ENCODE data around the gene TIMP1. TPM values are rescaled to one million over a fixed set of nuclear protein-coding genes. Genes with fewer than 3 reads are reported as not detected.

The TIMP1 gene
- total RNA-seq, 1 donor from 2014 or later: 479 TPM

DNA sequence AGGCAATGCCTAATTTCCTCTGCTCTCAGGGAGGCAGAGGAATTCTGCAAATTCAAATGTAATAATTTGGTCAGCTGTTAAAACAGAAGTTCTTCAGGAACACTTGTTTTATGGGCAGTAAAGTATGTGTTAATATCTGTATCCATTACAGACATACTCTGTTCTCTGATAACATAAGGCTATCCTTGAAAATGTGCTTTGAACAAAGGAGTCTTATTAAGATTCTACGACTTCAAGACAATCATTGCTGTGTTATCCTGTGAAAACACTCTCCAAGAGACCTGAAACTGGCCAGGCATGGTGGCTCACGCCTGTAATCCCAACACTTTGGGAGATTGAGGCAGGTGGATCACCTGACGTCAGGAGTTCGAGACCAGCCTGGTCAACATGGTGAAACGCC, 49.4 kb downstream of the TIMP1 start:
- Histone ChIP-seq H3K79me2 (ENCODE audit: insufficient read depth, low read length) (no peaks in the 10 kb centered on the region), H3K4me1 (ENCODE audit: insufficient read depth, low read length) (no peaks in the 10 kb centered on the region), H2AFZ (ENCODE audit: low read depth, low read length) (no peak overlapping the region), H3K9me3 (ENCODE audit: insufficient read depth, low read depth, low read length) (no peaks in the 10 kb centered on the region), H4K20me1 (ENCODE audit: insufficient read depth, low read length) (no peaks in the 10 kb centered on the region), H3K4me2 (ENCODE audit: low read length) (no peak overlapping the region), H3K27ac (ENCODE audit: low read depth, low read length) (no peak overlapping the region), H3K27me3 (ENCODE audit: insufficient read depth, low read length) (no peaks in the 10 kb centered on the region), H3K4me3 (ENCODE audit: insufficient read depth, low read depth, low read length) (no peak overlapping the region), H3K36me3 (ENCODE audit: insufficient read depth, low read length) (peaks cover 3% of the 10 kb centered on the region), H3K9ac (ENCODE audit: low read length) (no peak overlapping the region)
- H3K36me3 Mint-ChIP-seq (ENCODE audit: low read depth, unreplicated experiment): peaks cover 1% of the 10 kb centered on the region
- no peak overlapping the region for H3K4me3 Mint-ChIP-seq (ENCODE audit: unreplicated experiment)
- peaks cover 5% of the 10 kb centered on the region for H3K4me1 Mint-ChIP-seq (ENCODE audit: low read depth, unreplicated experiment)
- H3K9me3 Mint-ChIP-seq (ENCODE audit: unreplicated experiment): no peaks in the 10 kb centered on the region
- no peak overlapping the region for H3K27ac Mint-ChIP-seq (ENCODE audit: unreplicated experiment)
- peak; percentile 45 for FAIRE-seq
- TF ChIP-seq EZH2 (IDR thresholded peaks at IDR 0.05; ENCODE audit: insufficient read depth, low read length) (no peak), CTCF (IDR thresholded peaks at IDR 0.05; ENCODE audit: insufficient read depth, low read depth, low read length) (no peak)
- no peaks in the 10 kb centered on the region for H3K27me3 Mint-ChIP-seq (ENCODE audit: low read depth, unreplicated experiment)
- DNase-seq (ENCODE audit: low read depth): no peak

DNA sequence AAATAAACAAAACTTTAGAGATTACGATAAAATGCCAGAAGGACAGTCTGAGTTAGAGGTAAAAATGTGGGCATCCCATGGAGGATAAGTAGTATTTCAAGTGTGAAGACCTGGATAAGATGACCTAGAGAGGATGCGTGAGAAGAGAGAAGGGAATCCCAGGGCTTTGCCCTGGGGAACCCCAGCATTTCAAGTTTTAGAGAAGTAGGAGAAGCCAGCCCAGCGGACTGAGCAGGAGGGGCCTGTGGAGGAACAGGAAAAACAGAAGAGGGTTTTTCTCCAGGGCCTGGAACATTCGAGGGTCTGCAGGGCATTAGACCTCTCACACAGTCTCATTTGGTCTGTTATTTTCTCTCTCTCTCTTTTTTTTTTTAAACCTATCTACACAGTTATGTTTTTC, 50.4 kb downstream of the TIMP1 start:
- no peaks in the 10 kb centered on the region for H3K79me2 ChIP-seq (ENCODE audit: insufficient read depth, low read length)
- H3K36me3 ChIP-seq (ENCODE audit: insufficient read depth, low read length): peaks cover 3% of the 10 kb centered on the region
- DNase-seq (ENCODE audit: low read depth) (no peak), FAIRE-seq (peak; percentile 59)
- H3K9me3 ChIP-seq (ENCODE audit: insufficient read depth, low read depth, low read length): no peaks in the 10 kb centered on the region
- no peaks in the 10 kb centered on the region for H3K27me3 ChIP-seq (ENCODE audit: insufficient read depth, low read length)
- no peak overlapping the region for H3K4me2 ChIP-seq (ENCODE audit: low read length)
- H3K9ac ChIP-seq (ENCODE audit: low read length): no peak overlapping the region
- H3K4me1 Mint-ChIP-seq (ENCODE audit: low read depth, unreplicated experiment): peaks cover 5% of the 10 kb centered on the region
- H3K27ac Mint-ChIP-seq (ENCODE audit: unreplicated experiment): no peak overlapping the region
- H3K4me3 ChIP-seq (ENCODE audit: insufficient read depth, low read depth, low read length): no peak overlapping the region
- no peaks in the 10 kb centered on the region for H3K27me3 Mint-ChIP-seq (ENCODE audit: low read depth, unreplicated experiment)
- peaks cover 6% of the 10 kb centered on the region for H3K36me3 Mint-ChIP-seq (ENCODE audit: low read depth, unreplicated experiment)
- no peaks in the 10 kb centered on the region for H3K4me1 ChIP-seq (ENCODE audit: insufficient read depth, low read length)
- H3K9me3 Mint-ChIP-seq (ENCODE audit: unreplicated experiment): no peaks in the 10 kb centered on the region
- no peak overlapping the region for H3K4me3 Mint-ChIP-seq (ENCODE audit: unreplicated experiment)
- no peak overlapping the region for H3K27ac ChIP-seq (ENCODE audit: low read depth, low read length)
- no peak overlapping the region for H2AFZ ChIP-seq (ENCODE audit: low read depth, low read length)
- TF ChIP-seq EZH2 (IDR thresholded peaks at IDR 0.05; ENCODE audit: insufficient read depth, low read length) (no peak), CTCF (IDR thresholded peaks at IDR 0.05; ENCODE audit: insufficient read depth, low read depth, low read length) (no peak)
- no peaks in the 10 kb centered on the region for H4K20me1 ChIP-seq (ENCODE audit: insufficient read depth, low read length)

- no peak for DNase-seq (ENCODE audit: low read depth)
- Histone ChIP-seq H3K9ac (ENCODE audit: low read length) (no peak overlapping the region), H3K27ac (ENCODE audit: low read depth, low read length) (no peak overlapping the region), H3K9me3 (ENCODE audit: insufficient read depth, low read depth, low read length) (no peaks in the 10 kb centered on the region), H3K79me2 (ENCODE audit: insufficient read depth, low read length) (no peaks in the 10 kb centered on the region), H3K36me3 (ENCODE audit: insufficient read depth, low read length) (peaks cover 3% of the 10 kb centered on the region), H4K20me1 (ENCODE audit: insufficient read depth, low read length) (no peaks in the 10 kb centered on the region), H3K4me2 (ENCODE audit: low read length) (no peak overlapping the region), H3K27me3 (ENCODE audit: insufficient read depth, low read length) (no peaks in the 10 kb centered on the region), H3K4me1 (ENCODE audit: insufficient read depth, low read length) (peaks cover 3% of the 10 kb centered on the region), H3K4me3 (ENCODE audit: insufficient read depth, low read depth, low read length) (no peak overlapping the region), H2AFZ (ENCODE audit: low read depth, low read length) (no peak overlapping the region)
- Mint-ChIP-seq H3K27ac (ENCODE audit: unreplicated experiment) (no peak overlapping the region), H3K4me1 (ENCODE audit: low read depth, unreplicated experiment) (peaks cover 5% of the 10 kb centered on the region), H3K9me3 (ENCODE audit: unreplicated experiment) (no peaks in the 10 kb centered on the region), H3K27me3 (ENCODE audit: low read depth, unreplicated experiment) (no peaks in the 10 kb centered on the region), H3K4me3 (ENCODE audit: unreplicated experiment) (no peak overlapping the region), H3K36me3 (ENCODE audit: low read depth, unreplicated experiment) (peaks cover 6% of the 10 kb centered on the region)
- no peak for FAIRE-seq
- TF ChIP-seq CTCF (IDR thresholded peaks at IDR 0.05; ENCODE audit: insufficient read depth, low read depth, low read length): no peak
- no peak for TF ChIP-seq EZH2 (IDR thresholded peaks at IDR 0.05; ENCODE audit: insufficient read depth, low read length)
Observed at GRCh38 chrX:47633689-47634590, 51.7 kb downstream of the TIMP1 start.

All from astrocyte (in vitro differentiated cells and primary cell).